ENCODE data around the gene LRCH1. TPM values are rescaled to one million over a fixed set of nuclear protein-coding genes. Genes with fewer than 3 reads are reported as not detected.

LRCH1 gene
- total RNA-seq, 1 experiment from 2014 or later = 11.8 TPM

DNA sequence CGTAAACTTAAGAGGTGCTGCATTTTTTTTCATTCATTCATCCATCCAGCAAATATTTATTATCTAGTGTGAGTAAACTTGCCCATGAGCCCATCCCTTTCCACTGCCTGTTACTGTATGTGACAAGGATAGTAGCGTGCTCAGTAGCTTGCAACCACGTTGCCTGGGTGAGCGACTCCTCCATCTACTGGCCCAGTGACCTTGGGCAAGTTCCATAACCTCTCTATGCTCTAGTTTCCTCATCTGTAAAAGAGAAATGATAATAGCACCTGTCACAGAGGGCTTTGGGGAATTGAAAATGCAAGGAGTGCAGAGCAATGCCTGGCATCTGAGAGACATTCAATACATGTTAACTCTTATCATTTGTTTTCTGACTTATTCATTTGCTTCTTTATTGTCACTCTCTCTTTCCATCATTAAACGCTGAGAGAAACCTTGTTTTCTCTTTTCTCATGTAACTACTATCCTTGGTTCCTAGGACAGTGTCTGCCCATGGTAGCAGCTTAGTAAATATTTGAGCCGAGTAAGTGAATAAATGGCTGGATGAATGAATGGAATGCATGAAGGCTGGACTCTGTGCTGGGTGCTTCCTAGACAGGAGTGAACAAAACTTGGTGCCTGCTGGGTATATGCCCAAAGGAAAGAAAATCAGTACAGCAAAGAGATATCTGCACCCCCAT is 19.9 kb downstream of the LRCH1 start:
- ChIA-PET CTCF (interaction anchor here (0.7 kb wide), 1 partner anchor 94 kb away, joined by 3 read pairs; no protein-coding TSS in a partner anchor), POLR2A (no interaction called here)
- H3K27ac Mint-ChIP-seq = no peak overlapping the region
- peaks cover 32% of the 10 kb centered on the region for H3K4me1 Mint-ChIP-seq
- no peak overlapping the region for H3K4me3 Mint-ChIP-seq
- no peaks in the 10 kb centered on the region for H3K27me3 Mint-ChIP-seq (ENCODE audit: low read depth)
- no peaks in the 10 kb centered on the region for H3K9me3 Mint-ChIP-seq
- no peak for DNase-seq (ENCODE audit: low spot score)
- no peaks in the 10 kb centered on the region for H3K36me3 Mint-ChIP-seq
- no peak for TF ChIP-seq TEAD4 (CRISPR knock-in tag; IDR thresholded peaks at IDR 0.05)
- no peak for TF ChIP-seq ZBTB21 (CRISPR knock-in tag; IDR thresholded peaks at IDR 0.05; ENCODE audit: borderline replicate concordance)
- no peak for TF ChIP-seq ZNF425 (CRISPR knock-in tag; conservative IDR thresholded peaks at IDR 0.05)
- TF ChIP-seq ZNF263 (CRISPR knock-in tag; IDR thresholded peaks at IDR 0.05; ENCODE audit: low read depth) = no peak
- TF ChIP-seq, protein P1, sequence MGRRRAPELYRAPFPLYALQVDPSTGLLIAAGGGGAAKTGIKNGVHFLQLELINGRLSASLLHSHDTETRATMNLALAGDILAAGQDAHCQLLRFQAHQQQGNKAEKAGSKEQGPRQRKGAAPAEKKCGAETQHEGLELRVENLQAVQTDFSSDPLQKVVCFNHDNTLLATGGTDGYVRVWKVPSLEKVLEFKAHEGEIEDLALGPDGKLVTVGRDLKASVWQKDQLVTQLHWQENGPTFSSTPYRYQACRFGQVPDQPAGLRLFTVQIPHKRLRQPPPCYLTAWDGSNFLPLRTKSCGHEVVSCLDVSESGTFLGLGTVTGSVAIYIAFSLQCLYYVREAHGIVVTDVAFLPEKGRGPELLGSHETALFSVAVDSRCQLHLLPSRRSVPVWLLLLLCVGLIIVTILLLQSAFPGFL (CRISPR knock-in tag; IDR thresholded peaks at IDR 0.05; ENCODE audit: borderline replicate concordance) = no peak
- TF ChIP-seq NFE2L1 (CRISPR knock-in tag; IDR thresholded peaks at IDR 0.05) = no peak
- no peak for TF ChIP-seq ZNF423 (CRISPR knock-in tag; IDR thresholded peaks at IDR 0.05)
- TF ChIP-seq RELA (CRISPR knock-in tag; IDR thresholded peaks at IDR 0.05; ENCODE audit: borderline replicate concordance) = no peak
- no peak for TF ChIP-seq FOXJ3 (CRISPR knock-in tag; IDR thresholded peaks at IDR 0.05; ENCODE audit: borderline replicate concordance)
- TF ChIP-seq, protein P2, sequence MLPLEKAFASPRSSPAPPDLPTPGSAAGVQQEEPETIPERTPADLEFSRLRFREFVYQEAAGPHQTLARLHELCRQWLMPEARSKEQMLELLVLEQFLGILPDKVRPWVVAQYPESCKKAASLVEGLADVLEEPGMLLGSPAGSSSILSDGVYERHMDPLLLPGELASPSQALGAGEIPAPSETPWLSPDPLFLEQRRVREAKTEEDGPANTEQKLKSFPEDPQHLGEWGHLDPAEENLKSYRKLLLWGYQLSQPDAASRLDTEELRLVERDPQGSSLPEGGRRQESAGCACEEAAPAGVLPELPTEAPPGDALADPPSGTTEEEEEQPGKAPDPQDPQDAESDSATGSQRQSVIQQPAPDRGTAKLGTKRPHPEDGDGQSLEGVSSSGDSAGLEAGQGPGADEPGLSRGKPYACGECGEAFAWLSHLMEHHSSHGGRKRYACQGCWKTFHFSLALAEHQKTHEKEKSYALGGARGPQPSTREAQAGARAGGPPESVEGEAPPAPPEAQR (CRISPR knock-in tag; IDR thresholded peaks at IDR 0.05) = no peak
- ATAC-seq = no peak

DNA sequence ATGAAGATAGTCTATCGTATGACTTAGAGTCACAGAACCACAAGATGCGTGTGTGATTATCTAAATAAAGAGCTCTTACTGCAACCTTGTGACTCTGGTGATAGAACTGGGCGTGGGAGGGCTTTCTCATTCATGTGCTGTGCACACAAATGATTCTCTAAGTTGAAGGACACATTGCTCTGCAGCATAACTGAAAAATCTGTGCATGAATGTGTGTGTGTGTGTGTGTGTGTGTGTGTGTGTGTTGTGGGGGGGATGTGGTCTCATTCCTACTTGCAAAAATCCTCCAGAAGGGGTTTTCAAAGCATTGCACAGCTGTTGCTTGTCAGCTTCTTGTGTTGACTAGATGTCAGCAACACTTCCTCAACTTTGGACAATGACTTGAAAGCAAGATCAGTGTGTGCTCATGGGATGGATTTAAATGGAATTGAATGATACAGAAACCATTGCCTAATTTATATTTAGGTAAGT is 22.4 kb downstream of the LRCH1 start:
- no peak for DNase-seq (ENCODE audit: low spot score)
- H3K27ac Mint-ChIP-seq = no peak overlapping the region

More for the DNA sequence above, 22.4 kb downstream of the LRCH1 start:
- no peaks in the 10 kb centered on the region for H3K27me3 Mint-ChIP-seq (ENCODE audit: low read depth)
- no peaks in the 10 kb centered on the region for H3K9me3 Mint-ChIP-seq
- no peak for ATAC-seq
- ChIA-PET POLR2A (interaction anchor here (0.6 kb wide), 1 partner anchor 146 kb away, joined by 3 read pairs; no protein-coding TSS in a partner anchor), CTCF (interaction anchor here (0.6 kb wide), 1 partner anchor 51 kb away, joined by 5 read pairs; no protein-coding TSS in a partner anchor)
- H3K4me1 Mint-ChIP-seq = peaks cover 39% of the 10 kb centered on the region
- no peak overlapping the region for H3K4me3 Mint-ChIP-seq
- TF ChIP-seq ZNF317 (CRISPR knock-in tag; IDR thresholded peaks at IDR 0.05; ENCODE audit: borderline replicate concordance, low read depth) (no peak), ATF1 (CRISPR knock-in tag; IDR thresholded peaks at IDR 0.05) (no peak), SMAD3 (CRISPR knock-in tag; IDR thresholded peaks at IDR 0.05; ENCODE audit: borderline replicate concordance) (no peak), CTCF (IDR thresholded peaks at IDR 0.05) (no peak), OVOL2 (CRISPR knock-in tag; IDR thresholded peaks at IDR 0.05; ENCODE audit: borderline replicate concordance) (no peak), GABPB1 (CRISPR knock-in tag; IDR thresholded peaks at IDR 0.05) (no peak), ZNF219 (CRISPR knock-in tag; IDR thresholded peaks at IDR 0.05; ENCODE audit: borderline replicate concordance) (no peak), ZNF232 (CRISPR knock-in tag; IDR thresholded peaks at IDR 0.05) (no peak), MYBL2 (CRISPR knock-in tag; IDR thresholded peaks at IDR 0.05) (no peak)
- TF ChIP-seq, protein P3, sequence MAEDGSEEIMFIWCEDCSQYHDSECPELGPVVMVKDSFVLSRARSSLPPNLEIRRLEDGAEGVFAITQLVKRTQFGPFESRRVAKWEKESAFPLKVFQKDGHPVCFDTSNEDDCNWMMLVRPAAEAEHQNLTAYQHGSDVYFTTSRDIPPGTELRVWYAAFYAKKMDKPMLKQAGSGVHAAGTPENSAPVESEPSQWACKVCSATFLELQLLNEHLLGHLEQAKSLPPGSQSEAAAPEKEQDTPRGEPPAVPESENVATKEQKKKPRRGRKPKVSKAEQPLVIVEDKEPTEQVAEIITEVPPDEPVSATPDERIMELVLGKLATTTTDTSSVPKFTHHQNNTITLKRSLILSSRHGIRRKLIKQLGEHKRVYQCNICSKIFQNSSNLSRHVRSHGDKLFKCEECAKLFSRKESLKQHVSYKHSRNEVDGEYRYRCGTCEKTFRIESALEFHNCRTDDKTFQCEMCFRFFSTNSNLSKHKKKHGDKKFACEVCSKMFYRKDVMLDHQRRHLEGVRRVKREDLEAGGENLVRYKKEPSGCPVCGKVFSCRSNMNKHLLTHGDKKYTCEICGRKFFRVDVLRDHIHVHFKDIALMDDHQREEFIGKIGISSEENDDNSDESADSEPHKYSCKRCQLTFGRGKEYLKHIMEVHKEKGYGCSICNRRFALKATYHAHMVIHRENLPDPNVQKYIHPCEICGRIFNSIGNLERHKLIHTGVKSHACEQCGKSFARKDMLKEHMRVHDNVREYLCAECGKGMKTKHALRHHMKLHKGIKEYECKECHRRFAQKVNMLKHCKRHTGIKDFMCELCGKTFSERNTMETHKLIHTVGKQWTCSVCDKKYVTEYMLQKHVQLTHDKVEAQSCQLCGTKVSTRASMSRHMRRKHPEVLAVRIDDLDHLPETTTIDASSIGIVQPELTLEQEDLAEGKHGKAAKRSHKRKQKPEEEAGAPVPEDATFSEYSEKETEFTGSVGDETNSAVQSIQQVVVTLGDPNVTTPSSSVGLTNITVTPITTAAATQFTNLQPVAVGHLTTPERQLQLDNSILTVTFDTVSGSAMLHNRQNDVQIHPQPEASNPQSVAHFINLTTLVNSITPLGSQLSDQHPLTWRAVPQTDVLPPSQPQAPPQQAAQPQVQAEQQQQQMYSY (CRISPR knock-in tag; IDR thresholded peaks at IDR 0.05) = no peak
- H3K36me3 Mint-ChIP-seq = no peaks in the 10 kb centered on the region
